ENCODE data around the gene SDCCAG8. TPM values are rescaled to one million over a fixed set of nuclear protein-coding genes. Genes with fewer than 3 reads are reported as not detected.

SDCCAG8 gene
- total RNA-seq, 1 donor from 2014 or later, result 26.7 TPM

DNA sequence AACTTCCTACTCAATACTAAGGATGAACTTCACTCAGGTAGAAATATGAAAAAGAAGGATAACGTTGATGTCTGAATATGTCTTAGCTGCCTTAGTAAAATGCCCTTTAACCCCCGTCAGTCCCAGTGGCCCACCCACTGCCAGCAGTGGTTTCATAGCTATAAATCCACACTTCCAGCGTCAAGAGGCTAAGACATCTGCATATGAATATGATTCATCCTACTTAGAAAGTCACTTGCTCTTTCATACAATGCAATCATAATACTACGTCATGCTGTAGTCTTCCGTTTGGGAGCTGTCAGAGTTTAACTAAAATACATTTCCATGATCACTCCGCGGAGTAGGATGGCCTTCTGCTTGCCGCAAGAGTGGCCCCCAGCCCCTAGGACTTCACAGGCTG, 247.3 kb downstream of the SDCCAG8 start:
- no peaks in the 10 kb centered on the region for H3K9me3 Mint-ChIP-seq (ENCODE audit: unreplicated experiment)

DNA sequence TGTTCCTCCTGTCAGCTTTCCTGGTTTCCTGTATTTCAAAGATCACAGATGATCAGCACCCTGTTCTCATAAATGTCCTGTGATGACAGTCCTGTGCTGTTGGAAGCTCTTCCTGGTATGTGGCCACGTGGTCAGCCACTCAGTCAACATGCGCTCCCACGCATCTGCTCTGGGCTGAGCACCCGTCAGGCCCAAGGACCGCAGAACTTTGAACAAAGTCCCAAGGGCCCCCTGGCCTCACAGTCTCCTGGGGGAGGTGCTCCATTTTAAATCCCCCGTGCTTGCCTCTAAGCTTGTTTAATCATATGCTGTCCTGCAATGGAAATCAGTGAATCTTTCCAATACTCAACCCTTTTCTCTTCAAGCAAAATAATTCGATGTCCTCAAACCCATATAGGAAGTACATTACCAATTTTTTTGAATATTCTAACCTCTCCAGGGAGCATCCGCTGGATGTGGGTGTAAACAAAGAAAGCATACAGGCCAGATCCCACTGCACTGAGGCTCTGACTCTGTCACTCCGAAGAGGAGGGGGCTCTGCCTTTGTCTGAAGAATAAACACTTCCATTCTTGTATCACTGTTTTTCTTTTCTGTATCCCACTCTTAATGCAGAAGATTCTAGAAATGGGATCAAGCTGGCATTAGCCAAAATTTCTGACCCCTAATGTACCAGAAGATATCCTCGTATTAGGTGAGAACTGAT, 250.3 kb downstream of the SDCCAG8 start:
- Mint-ChIP-seq H3K36me3 (ENCODE audit: unreplicated experiment) (peaks cover 49% of the 10 kb centered on the region), H3K9me3 (ENCODE audit: unreplicated experiment) (no peaks in the 10 kb centered on the region), H3K27ac (ENCODE audit: unreplicated experiment) (no peak overlapping the region), H3K27me3 (ENCODE audit: unreplicated experiment) (no peaks in the 10 kb centered on the region), H3K4me1 (ENCODE audit: unreplicated experiment) (peaks cover 4% of the 10 kb centered on the region), H3K4me3 (ENCODE audit: unreplicated experiment) (no peak overlapping the region)
- DNase-seq (ENCODE audit: extremely low spot score, unreplicated experiment), result no peak
- TF ChIP-seq, protein P1, sequence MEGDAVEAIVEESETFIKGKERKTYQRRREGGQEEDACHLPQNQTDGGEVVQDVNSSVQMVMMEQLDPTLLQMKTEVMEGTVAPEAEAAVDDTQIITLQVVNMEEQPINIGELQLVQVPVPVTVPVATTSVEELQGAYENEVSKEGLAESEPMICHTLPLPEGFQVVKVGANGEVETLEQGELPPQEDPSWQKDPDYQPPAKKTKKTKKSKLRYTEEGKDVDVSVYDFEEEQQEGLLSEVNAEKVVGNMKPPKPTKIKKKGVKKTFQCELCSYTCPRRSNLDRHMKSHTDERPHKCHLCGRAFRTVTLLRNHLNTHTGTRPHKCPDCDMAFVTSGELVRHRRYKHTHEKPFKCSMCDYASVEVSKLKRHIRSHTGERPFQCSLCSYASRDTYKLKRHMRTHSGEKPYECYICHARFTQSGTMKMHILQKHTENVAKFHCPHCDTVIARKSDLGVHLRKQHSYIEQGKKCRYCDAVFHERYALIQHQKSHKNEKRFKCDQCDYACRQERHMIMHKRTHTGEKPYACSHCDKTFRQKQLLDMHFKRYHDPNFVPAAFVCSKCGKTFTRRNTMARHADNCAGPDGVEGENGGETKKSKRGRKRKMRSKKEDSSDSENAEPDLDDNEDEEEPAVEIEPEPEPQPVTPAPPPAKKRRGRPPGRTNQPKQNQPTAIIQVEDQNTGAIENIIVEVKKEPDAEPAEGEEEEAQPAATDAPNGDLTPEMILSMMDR (IDR thresholded peaks at IDR 0.05), result no peak

More for the DNA sequence above, 247.3 kb downstream of the SDCCAG8 start:
- no peak overlapping the region for H3K4me3 Mint-ChIP-seq (ENCODE audit: unreplicated experiment)
- H3K36me3 Mint-ChIP-seq (ENCODE audit: unreplicated experiment), result peaks cover 36% of the 10 kb centered on the region
- no peak for DNase-seq (ENCODE audit: extremely low spot score, unreplicated experiment)
- H3K4me1 Mint-ChIP-seq (ENCODE audit: unreplicated experiment), result peaks cover 4% of the 10 kb centered on the region
- no peaks in the 10 kb centered on the region for H3K27me3 Mint-ChIP-seq (ENCODE audit: unreplicated experiment)
- no peak overlapping the region for H3K27ac Mint-ChIP-seq (ENCODE audit: unreplicated experiment)
- TF ChIP-seq, protein P1 (IDR thresholded peaks at IDR 0.05), result no peak

DNA sequence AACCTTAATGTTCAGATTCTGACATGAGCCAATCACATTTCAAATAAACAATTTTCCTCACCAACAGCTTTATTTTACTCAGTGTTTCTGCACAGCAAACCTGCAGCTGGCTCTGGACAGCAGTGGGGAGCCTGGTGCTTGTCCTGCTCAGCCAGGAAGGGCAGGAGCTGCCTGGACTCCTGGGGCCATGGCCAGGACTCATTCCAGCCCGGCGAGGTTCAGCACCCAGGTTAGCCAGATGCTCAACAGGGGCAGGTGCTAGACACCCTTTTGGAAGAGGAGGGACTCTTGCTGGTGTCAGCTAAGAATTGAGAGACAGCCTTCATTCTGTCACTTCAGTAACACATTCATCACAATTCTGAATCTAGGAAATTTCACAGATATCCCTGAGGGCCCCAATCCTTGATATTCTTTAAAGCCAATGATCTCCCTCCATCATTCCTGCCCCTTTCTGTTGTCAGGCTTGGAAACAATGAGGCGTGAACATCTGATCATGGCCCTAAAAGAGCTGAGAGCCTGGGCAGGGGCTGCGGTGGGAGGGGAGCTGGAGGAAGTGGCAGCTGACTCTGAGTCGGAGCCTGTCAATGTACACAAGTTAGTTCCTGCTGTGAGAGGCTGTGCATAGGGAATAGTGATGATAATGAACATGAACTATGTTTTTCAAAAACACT, 251.3 kb downstream of the SDCCAG8 start:
- no peak overlapping the region for H3K27ac Mint-ChIP-seq (ENCODE audit: unreplicated experiment)
- DNase-seq (ENCODE audit: extremely low spot score, unreplicated experiment), result no peak
- peaks cover 56% of the 10 kb centered on the region for H3K36me3 Mint-ChIP-seq (ENCODE audit: unreplicated experiment)

DNA sequence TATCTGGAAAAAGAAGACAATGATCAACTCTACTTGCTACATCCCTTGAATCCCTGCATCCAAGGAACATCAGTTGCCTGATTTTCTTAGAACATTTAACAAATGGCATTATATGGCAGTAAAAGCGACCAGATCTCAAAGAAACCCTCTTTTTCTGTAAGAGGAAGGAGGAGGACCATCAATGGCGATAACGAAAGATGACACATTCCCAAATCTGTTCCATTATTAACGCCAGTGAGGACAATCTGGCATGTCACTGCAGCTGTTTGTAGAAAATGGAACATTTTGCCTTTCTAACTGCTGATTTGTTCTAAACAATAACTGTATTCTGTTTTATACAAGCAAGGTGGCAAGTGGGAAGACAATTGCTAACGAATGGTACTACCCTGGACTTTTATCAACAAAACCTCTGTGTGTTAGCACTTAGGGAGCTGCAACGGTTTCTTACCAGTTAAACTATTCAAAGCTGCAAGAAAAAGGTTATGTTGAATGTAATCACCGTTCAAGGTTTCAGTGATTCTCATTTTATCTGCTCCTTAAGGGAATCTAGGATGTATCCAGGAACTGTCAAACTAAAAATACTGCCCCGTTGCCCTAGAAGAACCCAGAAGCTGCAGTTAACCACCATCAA, 251.9 kb downstream of the SDCCAG8 start:
- no peaks in the 10 kb centered on the region for H3K9me3 Mint-ChIP-seq (ENCODE audit: unreplicated experiment)
- H3K27ac Mint-ChIP-seq (ENCODE audit: unreplicated experiment), result no peak overlapping the region
- H3K27me3 Mint-ChIP-seq (ENCODE audit: unreplicated experiment), result no peaks in the 10 kb centered on the region
- H3K36me3 Mint-ChIP-seq (ENCODE audit: unreplicated experiment), result peaks cover 52% of the 10 kb centered on the region
- H3K4me1 Mint-ChIP-seq (ENCODE audit: unreplicated experiment), result peaks cover 4% of the 10 kb centered on the region
- no peak overlapping the region for H3K4me3 Mint-ChIP-seq (ENCODE audit: unreplicated experiment)
- TF ChIP-seq, protein P1 (IDR thresholded peaks at IDR 0.05), result no peak
- no peak for DNase-seq (ENCODE audit: extremely low spot score, unreplicated experiment)

More for the DNA sequence above, 251.3 kb downstream of the SDCCAG8 start:
- no peaks in the 10 kb centered on the region for H3K27me3 Mint-ChIP-seq (ENCODE audit: unreplicated experiment)
- H3K4me1 Mint-ChIP-seq (ENCODE audit: unreplicated experiment), result peaks cover 4% of the 10 kb centered on the region
- TF ChIP-seq, protein P1 (IDR thresholded peaks at IDR 0.05), result no peak
- H3K4me3 Mint-ChIP-seq (ENCODE audit: unreplicated experiment), result no peak overlapping the region
- no peaks in the 10 kb centered on the region for H3K9me3 Mint-ChIP-seq (ENCODE audit: unreplicated experiment)

DNA sequence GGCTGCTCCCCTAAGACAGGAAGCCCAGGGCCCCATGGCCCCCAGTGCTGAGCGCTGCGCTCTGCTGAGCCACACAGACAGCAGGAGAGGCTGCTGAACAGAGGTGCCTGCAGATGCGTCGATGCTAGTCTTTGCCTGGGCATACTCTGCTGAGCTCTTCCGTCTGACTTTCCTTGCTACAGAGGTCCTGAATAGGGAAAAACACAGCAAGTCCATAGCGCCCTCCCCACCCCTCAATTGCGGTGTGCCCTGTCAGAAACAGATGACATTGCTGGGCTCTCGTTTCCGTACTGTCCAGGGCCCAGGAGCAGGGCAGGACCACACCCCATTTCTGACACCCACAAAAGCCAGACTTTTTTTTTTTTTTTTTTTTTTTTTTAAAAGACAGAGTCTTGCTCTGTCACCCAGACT, 252.5 kb downstream of the SDCCAG8 start:
- H3K27ac Mint-ChIP-seq (ENCODE audit: unreplicated experiment), result no peak overlapping the region
- no peak overlapping the region for H3K4me3 Mint-ChIP-seq (ENCODE audit: unreplicated experiment)
- peaks cover 4% of the 10 kb centered on the region for H3K4me1 Mint-ChIP-seq (ENCODE audit: unreplicated experiment)
- H3K36me3 Mint-ChIP-seq (ENCODE audit: unreplicated experiment), result peaks cover 47% of the 10 kb centered on the region
- no peaks in the 10 kb centered on the region for H3K9me3 Mint-ChIP-seq (ENCODE audit: unreplicated experiment)
- H3K27me3 Mint-ChIP-seq (ENCODE audit: unreplicated experiment), result no peaks in the 10 kb centered on the region
- DNase-seq (ENCODE audit: extremely low spot score, unreplicated experiment), result no peak
- TF ChIP-seq, protein P1 (IDR thresholded peaks at IDR 0.05), result no peak
